Activated CD4-positive, alpha-beta T cell treated with anti-CD3 and anti-CD28 coated beads for 36 hours (primary cell): Measurements from ENCODE around the gene CENATAC. TPM values are rescaled to one million over a fixed set of nuclear protein-coding genes. Genes with fewer than 3 reads are reported as not detected.

Source experiments
- ATAC-seq: fragments of 200-7000 bp; cut with Tn5 transposase; one replicate; pipeline ENCODE4 v1.10.0; 2021; ENCODE audit warnings: mild to moderate bottlenecking, moderate library complexity
- CTCF ChIA-PET: fragments of 350-600 bp; sonication (Branson Sonifier 250); formaldehyde crosslinking; loops from one replicate; lab custom pipeline; 2021; ENCODE audit warnings: antibody characterized with exemption; lab: Charles Lee
- POLR2A ChIA-PET: fragments of 350-600 bp; sonication (Branson Sonifier 250); formaldehyde crosslinking; loops from one replicate; lab custom pipeline; 2021; ENCODE audit warnings: antibody characterized with exemption, inconsistent platforms; lab: Charles Lee
- DNase-seq: peaks from one replicate; pipeline ENCODE4 v3.0.0-alpha.2; 2020
- H3K27ac Mint-ChIP-seq: one replicate; pipeline ENCODE4 v1.8.0; 2021; ENCODE audit warnings: mixed read lengths
- H3K27me3 Mint-ChIP-seq: one replicate; pipeline ENCODE4 v1.8.0; 2021; ENCODE audit warnings: mixed read lengths
- H3K36me3 Mint-ChIP-seq: one replicate; pipeline ENCODE4 v1.8.0; 2021; ENCODE audit warnings: low read depth, mixed read lengths
- H3K4me1 Mint-ChIP-seq: one replicate; pipeline ENCODE4 v1.8.0; 2021; ENCODE audit warnings: mixed read lengths
- H3K4me3 Mint-ChIP-seq: one replicate; pipeline ENCODE4 v1.8.0; 2021; ENCODE audit warnings: mild to moderate bottlenecking, moderate library complexity, mixed read lengths
- H3K9me3 Mint-ChIP-seq: one replicate; pipeline ENCODE4 v1.8.0; 2021; ENCODE audit warnings: low read depth, mixed read lengths
- intact Hi-C, 2 experiments: fragments of 100-400 bp; cut with DNase I in 1 of 2; cut with micrococcal nuclease in 1 of 2; formaldehyde crosslinking; loops; one replicate each; pipeline versions ENCODE4 v1.14.2 to v1.15.1; 2022 to 2024; cut with DNase I, micrococcal nuclease
- microRNA-seq: library from miRNA; unstranded; fragments of <30 nt; microRNA quantifications from one replicate; pipeline ENCODE4 v1.2.0, GENCODE V29; 2021; ENCODE audit warnings: borderline replicate concordance
- total RNA-seq, 2 experiments: library from RNA; stranded (reverse); gene quantifications; one replicate each; pipeline ENCODE4 v1.2.3, GENCODE V29; 2021

Gene CENATAC
- total RNA-seq, 2 experiments from 2014 or later, result 23.7 to 26.2 TPM

- Mint-ChIP-seq H3K27me3 (no peaks in the 10 kb centered on the region), H3K36me3 (peaks cover 4% of the 10 kb centered on the region), H3K27ac (peak overlapping the region; percentile 8), H3K9me3 (no peaks in the 10 kb centered on the region), H3K4me3 (peak overlapping the region; percentile 4), H3K4me1 (peaks cover 34% of the 10 kb centered on the region)
- peak; percentile 67 for DNase-seq
- CTCF ChIA-PET, result interaction anchor here (0.6 to 3.9 kb wide), 10 partner anchors 10 to 291 kb away, joined by 3 to 16 read pairs (median 3); partner anchors contain the start of gene HINFP
- POLR2A ChIA-PET, result interaction anchor here (0.6 to 1.1 kb wide), 2 partner anchors 10 to 135 kb away, joined by 3 to 4 read pairs; no protein-coding TSS in a partner anchor
- intact Hi-C loops, result loop anchor here in 1 of 2 experiments (1.0 kb wide), 1 partner anchor 132 kb away; no protein-coding TSS in a partner anchor
- peak; percentile 30 for ATAC-seq
Observed at GRCh38 chr11:119065369-119065768, 67.4 kb downstream of the CENATAC start.

Small RNA genes within 50 kb of the gene (microRNA-seq; reads per million reads assigned to microRNA genes)
- gene MIR3656, result not detected

Other genes with a start within 250 kb of the CENATAC start
- 100 to 1,000 TPM; 175 to 178 TPM for gene DDX6, start 207.0 kb upstream of the CENATAC start, total RNA-seq
- 10 to 100 TPM; 18.9 to 21.3 TPM for gene CXCR5, start 114.2 kb upstream of the CENATAC start, total RNA-seq
- gene BCL9L, start 72.2 kb upstream of the CENATAC start, total RNA-seq, result 10 to 100 TPM; 34.5 to 58.5 TPM
- under 1 TPM; 0.19 to 0.32 TPM for gene UPK2, start 41.8 kb upstream of the CENATAC start, total RNA-seq
- not detected for gene FOXR1, start 26.4 kb upstream of the CENATAC start, total RNA-seq
- 1,000 to 10,000 TPM; 1,590 to 1,820 TPM for gene RPS25, start 20.2 kb downstream of the CENATAC start, total RNA-seq
- gene TRAPPC4, start 20.6 kb downstream of the CENATAC start, total RNA-seq, result 10 to 100 TPM; 62.2 to 81.9 TPM
- 10 to 100 TPM; 26.2 to 36.2 TPM for gene SLC37A4, start 32.7 kb downstream of the CENATAC start, total RNA-seq
- gene HYOU1, start 59.1 kb downstream of the CENATAC start, total RNA-seq, result 100 to 1,000 TPM; 104 to 114 TPM
- gene VPS11, start 69.7 kb downstream of the CENATAC start, total RNA-seq, result 10 to 100 TPM; 20.5 to 25.4 TPM
- gene HMBS, start 86.7 kb downstream of the CENATAC start, total RNA-seq, result 10 to 100 TPM; 39.8 to 41.8 TPM
- gene DPAGT1, start 103.7 kb downstream of the CENATAC start, total RNA-seq, result 10 to 100 TPM; 57.8 to 73.5 TPM
- 10 to 100 TPM; 15.9 to 16.3 TPM for gene C2CD2L, start 109.2 kb downstream of the CENATAC start, total RNA-seq
- 10 to 100 TPM; 24.0 to 27.2 TPM for gene HINFP, start 123.4 kb downstream of the CENATAC start, total RNA-seq
- gene ABCG4, start 150.9 kb downstream of the CENATAC start, total RNA-seq, result not detected
- 10 to 100 TPM; 18.2 to 25.0 TPM for gene NLRX1, start 170.6 kb downstream of the CENATAC start, total RNA-seq
- under 1 TPM in 1 of 2 experiments, not detected in 1; 0.21 TPM for gene NHERF4, start 187.3 kb downstream of the CENATAC start, total RNA-seq
- gene CBL, start 208.2 kb downstream of the CENATAC start, total RNA-seq, result 10 to 100 TPM; 29.3 to 33.2 TPM